AG04450 (cell line): Measurements from ENCODE around the gene VWA3A. TPM values are rescaled to one million over a fixed set of nuclear protein-coding genes. Genes with fewer than 3 reads are reported as not detected.
"Not testable (repeated sequence)": the region's sequence is repeated elsewhere in the genome, so short reads cannot be mapped to it uniquely, and the experiment has no call there.

Source experiments
- CTCF ChIA-PET: fragments of 300-600, 350-600 bp; formaldehyde crosslinking; extraction: SDS; loops from one replicate; lab custom pipeline; 2022; ENCODE audit warnings: antibody characterized with exemption, inconsistent platforms; lab: Charles Lee
- POLR2A ChIA-PET: fragments of 350-600 bp; formaldehyde crosslinking; extraction: SDS; loops from one replicate; lab custom pipeline; 2021; ENCODE audit warnings: antibody characterized with exemption, inconsistent platforms; lab: Yijun Ruan, JAX
- DNase-seq: peaks from one replicate; pipeline ENCODE4 v3.0.0-alpha.2; 2011; ENCODE audit warnings: low read depth, low spot score
- H3K27ac ChIP-seq: one replicate; pipeline ENCODE4 v1.5.1; 2012; ENCODE audit warnings: low read depth, low read length, control low read depth
- H3K27me3 ChIP-seq: one replicate; pipeline ENCODE4 v1.6.0; 2012; ENCODE audit warnings: low read length; ENCODE audit not compliant: control insufficient read depth, insufficient read depth
- H3K4me3 ChIP-seq: 2 replicates; pipeline ENCODE4 v1.5.1; 2011; ENCODE audit warnings: mild to moderate bottlenecking, low read depth, low read length, control low read depth
- H3K9me3 ChIP-seq: 2 replicates; pipeline ENCODE4 v1.5.1; 2012; ENCODE audit warnings: low read length; ENCODE audit not compliant: control insufficient read depth, insufficient read depth
- polyA plus RNA-seq: library from polyadenylated mRNA; depleted of rRNA; stranded (reverse); fragments of >200 nt; gene quantifications from 2 replicates; pipeline ENCODE4 v1.2.3, GENCODE V29; 2011
- TF ChIP-seq, protein P1 (sequence below): IDR thresholded peaks from 2 replicates; pipeline ENCODE4 v1.5.1; 2011; ENCODE audit warnings: low read depth, low read length, control low read depth, inconsistent platforms

VWA3A gene
- polyA plus RNA-seq, 1 experiment, result not detected

- TF ChIP-seq, protein P1, sequence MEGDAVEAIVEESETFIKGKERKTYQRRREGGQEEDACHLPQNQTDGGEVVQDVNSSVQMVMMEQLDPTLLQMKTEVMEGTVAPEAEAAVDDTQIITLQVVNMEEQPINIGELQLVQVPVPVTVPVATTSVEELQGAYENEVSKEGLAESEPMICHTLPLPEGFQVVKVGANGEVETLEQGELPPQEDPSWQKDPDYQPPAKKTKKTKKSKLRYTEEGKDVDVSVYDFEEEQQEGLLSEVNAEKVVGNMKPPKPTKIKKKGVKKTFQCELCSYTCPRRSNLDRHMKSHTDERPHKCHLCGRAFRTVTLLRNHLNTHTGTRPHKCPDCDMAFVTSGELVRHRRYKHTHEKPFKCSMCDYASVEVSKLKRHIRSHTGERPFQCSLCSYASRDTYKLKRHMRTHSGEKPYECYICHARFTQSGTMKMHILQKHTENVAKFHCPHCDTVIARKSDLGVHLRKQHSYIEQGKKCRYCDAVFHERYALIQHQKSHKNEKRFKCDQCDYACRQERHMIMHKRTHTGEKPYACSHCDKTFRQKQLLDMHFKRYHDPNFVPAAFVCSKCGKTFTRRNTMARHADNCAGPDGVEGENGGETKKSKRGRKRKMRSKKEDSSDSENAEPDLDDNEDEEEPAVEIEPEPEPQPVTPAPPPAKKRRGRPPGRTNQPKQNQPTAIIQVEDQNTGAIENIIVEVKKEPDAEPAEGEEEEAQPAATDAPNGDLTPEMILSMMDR, result no peak
- POLR2A ChIA-PET, result no interaction called here
- peaks cover 17% of the 10 kb centered on the region for H3K27me3 ChIP-seq
- no peak overlapping the region for H3K27ac ChIP-seq
- no peak for DNase-seq
- CTCF ChIA-PET, result no interaction called here
- H3K9me3 ChIP-seq, result no peaks in the 10 kb centered on the region; the same call in 1 of the 2 replicates
- no peak overlapping the region for H3K4me3 ChIP-seq
These were observed 70.3 kb downstream of the VWA3A start for GRCh38 chr16:22162656-22163009.

DNA sequence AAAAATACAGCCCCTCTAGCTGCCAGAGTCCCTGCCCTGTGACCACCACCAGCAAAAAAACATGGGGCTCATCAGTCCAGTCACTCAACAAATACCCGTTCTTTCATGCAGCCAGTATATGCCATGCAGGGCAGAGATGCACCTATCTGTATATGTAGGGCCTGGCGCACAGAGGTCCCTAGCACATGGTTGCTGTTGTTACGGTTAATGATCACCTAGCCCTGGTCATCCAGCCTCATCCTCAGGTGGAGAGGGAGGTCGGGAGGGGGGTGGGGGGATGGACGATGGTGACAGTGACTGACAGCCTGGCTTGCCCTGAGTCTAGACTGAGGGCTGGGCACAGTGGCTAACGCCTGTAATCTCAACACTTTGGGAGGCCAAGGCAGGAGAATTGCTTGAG lies 71.5 kb downstream of the VWA3A start:
- CTCF ChIA-PET, result no interaction called here
- H3K27me3 ChIP-seq, result peaks cover 17% of the 10 kb centered on the region
- no peak overlapping the region for H3K4me3 ChIP-seq
- H3K9me3 ChIP-seq, result no peaks in the 10 kb centered on the region; the same call in 1 of the 2 replicates
- TF ChIP-seq, protein P1, result no peak
- no peak overlapping the region for H3K27ac ChIP-seq
- POLR2A ChIA-PET, result no interaction called here
- DNase-seq, result no peak

DNA sequence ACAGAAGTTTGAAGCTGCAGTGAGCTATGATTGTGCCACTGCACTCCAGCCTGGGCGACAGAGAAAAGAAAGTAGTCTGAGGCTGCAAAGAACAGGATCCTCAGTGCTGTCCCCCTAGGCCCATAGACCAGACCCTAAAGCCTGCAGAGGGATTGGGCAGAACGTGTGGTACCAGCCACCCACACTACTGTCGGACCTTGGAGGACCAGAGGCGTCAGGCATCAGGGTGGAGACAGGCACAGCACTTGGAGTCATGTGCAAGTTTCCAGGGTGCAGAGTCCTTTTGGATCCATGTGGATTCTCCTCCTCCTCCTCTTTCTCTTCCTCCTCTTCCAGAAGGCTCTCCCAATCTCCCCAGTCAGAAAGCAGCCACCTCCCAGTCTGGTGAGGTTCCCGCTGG lies 72.1 kb downstream of the VWA3A start:
- ChIA-PET CTCF (no interaction called here), POLR2A (no interaction called here)
- DNase-seq, result no peak

GRCh38 chr16:22165508-22166285 lies 73.4 kb downstream of the VWA3A start:
- TF ChIP-seq, protein P1, result no peak
- ChIA-PET POLR2A (no interaction called here), CTCF (interaction anchor here (0.6 kb wide), 1 partner anchor 22 kb away, joined by 3 read pairs; no protein-coding TSS in a partner anchor)
- no peak overlapping the region for H3K27ac ChIP-seq
- no peak for DNase-seq
- H3K9me3 ChIP-seq, result no peaks in the 10 kb centered on the region; the same call in 1 of the 2 replicates
- H3K27me3 ChIP-seq, result peaks cover 15% of the 10 kb centered on the region
- no peak overlapping the region for H3K4me3 ChIP-seq

More for the DNA sequence above, 72.1 kb downstream of the VWA3A start:
- Histone ChIP-seq H3K27me3 (peaks cover 17% of the 10 kb centered on the region), H3K9me3 (no peaks in the 10 kb centered on the region; the same call in 1 of the 2 replicates), H3K27ac (no peak overlapping the region), H3K4me3 (no peak overlapping the region)
- TF ChIP-seq, protein P1, result no peak

DNA sequence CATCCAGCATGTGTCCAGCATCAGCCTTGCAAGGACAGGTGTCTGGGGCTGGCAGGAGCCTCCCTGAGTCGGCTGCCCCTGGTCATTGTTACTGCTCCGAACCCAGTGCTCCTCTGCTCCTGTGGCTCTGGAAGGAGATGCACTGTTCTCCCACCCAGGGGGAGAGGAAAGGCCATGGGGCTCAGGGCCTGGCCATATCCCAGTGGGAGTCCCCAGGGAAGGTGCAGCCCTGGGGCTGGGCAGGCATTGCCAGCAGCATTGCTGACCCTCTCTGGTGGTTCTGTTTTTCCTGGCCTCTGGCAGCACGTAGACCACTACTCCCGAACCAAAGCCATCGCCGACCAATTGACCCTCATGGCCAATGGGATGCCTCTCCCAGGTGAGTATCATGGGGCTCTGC lies 79.6 kb downstream of the VWA3A start:
- no peaks in the 10 kb centered on the region for H3K9me3 ChIP-seq
- ChIA-PET POLR2A (no interaction called here), CTCF (no interaction called here)
- DNase-seq, result no peak
- H3K4me3 ChIP-seq, result no peak overlapping the region
- peaks cover 10% of the 10 kb centered on the region for H3K27me3 ChIP-seq
- TF ChIP-seq, protein P1, result no peak
- H3K27ac ChIP-seq, result no peak overlapping the region

DNA sequence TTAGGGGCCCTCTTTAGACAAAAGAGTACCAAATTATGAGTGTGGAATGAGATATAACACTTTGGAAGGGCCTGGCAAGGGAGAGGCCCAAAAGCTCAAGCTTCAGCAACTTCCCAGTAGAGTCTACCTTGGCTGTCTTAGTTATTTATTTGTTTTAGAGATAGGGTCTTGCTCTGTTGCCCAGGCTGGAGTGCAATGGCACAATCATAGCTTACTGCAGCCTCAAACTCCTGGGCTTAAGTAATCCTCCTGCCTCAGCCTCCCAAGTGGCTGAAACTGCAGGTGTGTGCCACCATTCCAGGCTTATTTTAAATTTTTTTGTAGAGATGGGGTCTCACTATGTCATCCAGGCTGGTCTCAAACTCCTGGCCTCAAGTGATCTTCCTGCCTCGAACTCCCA lies 80.3 kb downstream of the VWA3A start:
- DNase-seq, CTCF ChIA-PET, POLR2A ChIA-PET, H3K4me3 ChIP-seq, H3K27me3 ChIP-seq, H3K9me3 ChIP-seq, H3K27ac ChIP-seq: not testable (repeated sequence)
